Measurements from ENCODE around the gene PLEKHH3.

Gene PLEKHH3

DNA sequence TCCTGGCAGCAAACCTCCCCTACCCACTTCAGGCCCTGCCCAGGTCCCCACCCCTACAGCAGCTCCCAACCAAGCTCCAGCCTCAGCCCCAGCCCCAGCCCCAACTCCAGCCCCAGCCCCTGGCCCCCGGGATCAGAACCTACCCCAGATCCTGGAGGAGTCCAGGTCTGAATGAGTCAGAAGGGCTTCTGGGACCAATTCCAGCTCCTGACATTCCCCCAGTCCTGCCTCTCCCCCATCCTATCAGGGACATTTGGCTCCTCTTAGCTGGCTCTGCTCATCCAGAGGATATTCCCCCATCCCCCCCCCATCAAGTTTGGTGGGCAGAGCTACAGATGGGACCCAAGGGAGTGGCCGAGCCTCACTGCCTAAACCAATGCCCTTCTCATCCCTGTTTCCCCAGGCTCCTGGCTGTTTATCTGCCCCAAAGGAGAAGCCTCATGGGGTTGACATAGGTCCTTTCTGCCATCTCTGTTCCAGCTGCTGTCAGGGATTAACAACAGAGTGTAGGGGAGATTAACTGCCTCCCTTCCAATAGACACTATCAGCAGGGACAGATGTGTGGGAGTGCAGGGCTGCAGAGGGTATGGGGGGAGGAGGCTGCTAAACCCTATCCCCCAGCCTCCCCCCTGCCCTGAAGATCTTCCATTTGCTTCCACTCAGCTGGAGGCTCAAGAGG is 22.1 kb upstream of the PLEKHH3 start:
- H3K4me2 ChIP-seq (ENCODE audit: low read depth, low read length, poor library complexity, severe bottlenecking), result no peak overlapping the region
- no peaks in the 10 kb centered on the region for H3F3A ChIP-seq (ENCODE audit: low read depth)
- TF ChIP-seq CTCF (conservative IDR thresholded peaks at IDR 0.05; ENCODE audit: low read length), result no peak
- TF ChIP-seq EZH2phosphoT487 (IDR thresholded peaks at IDR 0.05; ENCODE audit: borderline replicate concordance), result no peak
- no peak overlapping the region for H3K9ac ChIP-seq (ENCODE audit: low read depth, low read length, poor library complexity, severe bottlenecking)
- H3K27me3 ChIP-seq (ENCODE audit: insufficient read depth, low read length, poor library complexity, severe bottlenecking), result no peaks in the 10 kb centered on the region
- H2AFZ ChIP-seq (ENCODE audit: low read length), result no peak overlapping the region
- H3K9me2 ChIP-seq (replicated peaks; ENCODE audit: low read depth, low read length), result no peaks in the 10 kb centered on the region
- H3K9me3 ChIP-seq (ENCODE audit: insufficient read depth, low read depth, low read length), result no peaks in the 10 kb centered on the region
- no peak overlapping the region for H3K4me3 ChIP-seq (ENCODE audit: low read length, poor library complexity, severe bottlenecking)
- no peaks in the 10 kb centered on the region for H3K4me1 ChIP-seq (ENCODE audit: insufficient read depth, low read length, poor library complexity, severe bottlenecking)
- no peaks in the 10 kb centered on the region for H3K79me2 ChIP-seq (ENCODE audit: insufficient read depth, low read length)
- H3K36me3 ChIP-seq (ENCODE audit: insufficient read depth, low read length), result peaks cover 6% of the 10 kb centered on the region; the same call in 1 of the 2 replicates
- no peaks in the 10 kb centered on the region for H4K20me1 ChIP-seq (ENCODE audit: insufficient read depth, low read length, poor library complexity, severe bottlenecking)

GRCh38 chr17:42697108-42697811 is 20.5 kb upstream of the PLEKHH3 start:
- H2AFZ ChIP-seq (ENCODE audit: low read length), result no peak overlapping the region
- H3F3A ChIP-seq (ENCODE audit: low read depth), result no peaks in the 10 kb centered on the region
- H3K9me3 ChIP-seq (ENCODE audit: insufficient read depth, low read depth, low read length), result no peaks in the 10 kb centered on the region
- H3K79me2 ChIP-seq (ENCODE audit: insufficient read depth, low read length), result no peaks in the 10 kb centered on the region
- TF ChIP-seq CTCF (conservative IDR thresholded peaks at IDR 0.05; ENCODE audit: low read length) (no peak), EZH2phosphoT487 (IDR thresholded peaks at IDR 0.05; ENCODE audit: borderline replicate concordance) (no peak)
- no peaks in the 10 kb centered on the region for H3K4me1 ChIP-seq (ENCODE audit: insufficient read depth, low read length, poor library complexity, severe bottlenecking)
- H3K27me3 ChIP-seq (ENCODE audit: insufficient read depth, low read length, poor library complexity, severe bottlenecking), result no peaks in the 10 kb centered on the region
- no peak overlapping the region for H3K4me2 ChIP-seq (ENCODE audit: low read depth, low read length, poor library complexity, severe bottlenecking)
- H4K20me1 ChIP-seq (ENCODE audit: insufficient read depth, low read length, poor library complexity, severe bottlenecking), result no peaks in the 10 kb centered on the region
- H3K9me2 ChIP-seq (replicated peaks; ENCODE audit: low read depth, low read length), result no peaks in the 10 kb centered on the region
- H3K9ac ChIP-seq (ENCODE audit: low read depth, low read length, poor library complexity, severe bottlenecking), result no peak overlapping the region
- H3K36me3 ChIP-seq (ENCODE audit: insufficient read depth, low read length), result no peaks in the 10 kb centered on the region
- no peak overlapping the region for H3K4me3 ChIP-seq (ENCODE audit: low read length, poor library complexity, severe bottlenecking)

GRCh38 chr17:42695500-42695899 is 18.7 kb upstream of the PLEKHH3 start:
- Histone ChIP-seq H3F3A (ENCODE audit: low read depth) (no peaks in the 10 kb centered on the region), H3K27me3 (ENCODE audit: insufficient read depth, low read length, poor library complexity, severe bottlenecking) (no peaks in the 10 kb centered on the region), H2AFZ (ENCODE audit: low read length) (no peak overlapping the region), H3K4me3 (ENCODE audit: low read length, poor library complexity, severe bottlenecking) (no peak overlapping the region), H3K9me2 (replicated peaks; ENCODE audit: low read depth, low read length) (no peaks in the 10 kb centered on the region), H4K20me1 (ENCODE audit: insufficient read depth, low read length, poor library complexity, severe bottlenecking) (no peaks in the 10 kb centered on the region), H3K4me2 (ENCODE audit: low read depth, low read length, poor library complexity, severe bottlenecking) (no peak overlapping the region), H3K9me3 (ENCODE audit: insufficient read depth, low read depth, low read length) (no peaks in the 10 kb centered on the region), H3K36me3 (ENCODE audit: insufficient read depth, low read length) (no peaks in the 10 kb centered on the region), H3K79me2 (ENCODE audit: insufficient read depth, low read length) (no peaks in the 10 kb centered on the region), H3K4me1 (ENCODE audit: insufficient read depth, low read length, poor library complexity, severe bottlenecking) (no peaks in the 10 kb centered on the region), H3K9ac (ENCODE audit: low read depth, low read length, poor library complexity, severe bottlenecking) (no peak overlapping the region)
- TF ChIP-seq CTCF (conservative IDR thresholded peaks at IDR 0.05; ENCODE audit: low read length) (no peak), EZH2phosphoT487 (IDR thresholded peaks at IDR 0.05; ENCODE audit: borderline replicate concordance) (no peak)

Data from Loucy (cell line).